ENCODE measurements around the gene PSMB9. TPM values are rescaled to one million over a fixed set of nuclear protein-coding genes. Genes with fewer than 3 reads are reported as not detected.
A peak's percentile ranks its signal among the peaks of the same experiment; 100 is the strongest.

PSMB9 gene
- total RNA-seq, 2 donors from 2014 or later, result 24.2 to 25.7 TPM

- Histone ChIP-seq H3K4me3 (peak overlapping the region; percentile 93), H3K27me3 (replicated peaks; ENCODE audit: insufficient read depth) (no peaks in the 10 kb centered on the region), H3K27ac (peak overlapping the region; percentile 91 to 94), H3K36me3 (peaks cover 19% of the 10 kb centered on the region), H3K9me3 (no peaks in the 10 kb centered on the region), H3K4me1 (ENCODE audit: control insufficient read depth in 1 of 2, low read depth in 2 of 2) (peaks cover 4 to 16% of the 10 kb centered on the region in 2 donors)
- TF ChIP-seq, protein P1, sequence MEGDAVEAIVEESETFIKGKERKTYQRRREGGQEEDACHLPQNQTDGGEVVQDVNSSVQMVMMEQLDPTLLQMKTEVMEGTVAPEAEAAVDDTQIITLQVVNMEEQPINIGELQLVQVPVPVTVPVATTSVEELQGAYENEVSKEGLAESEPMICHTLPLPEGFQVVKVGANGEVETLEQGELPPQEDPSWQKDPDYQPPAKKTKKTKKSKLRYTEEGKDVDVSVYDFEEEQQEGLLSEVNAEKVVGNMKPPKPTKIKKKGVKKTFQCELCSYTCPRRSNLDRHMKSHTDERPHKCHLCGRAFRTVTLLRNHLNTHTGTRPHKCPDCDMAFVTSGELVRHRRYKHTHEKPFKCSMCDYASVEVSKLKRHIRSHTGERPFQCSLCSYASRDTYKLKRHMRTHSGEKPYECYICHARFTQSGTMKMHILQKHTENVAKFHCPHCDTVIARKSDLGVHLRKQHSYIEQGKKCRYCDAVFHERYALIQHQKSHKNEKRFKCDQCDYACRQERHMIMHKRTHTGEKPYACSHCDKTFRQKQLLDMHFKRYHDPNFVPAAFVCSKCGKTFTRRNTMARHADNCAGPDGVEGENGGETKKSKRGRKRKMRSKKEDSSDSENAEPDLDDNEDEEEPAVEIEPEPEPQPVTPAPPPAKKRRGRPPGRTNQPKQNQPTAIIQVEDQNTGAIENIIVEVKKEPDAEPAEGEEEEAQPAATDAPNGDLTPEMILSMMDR (IDR thresholded peaks at IDR 0.05), result no peak
- no peak for ATAC-seq (ENCODE audit: insufficient number of reproducible peaks, low FRiP score, low read depth)
- DNase-seq (ENCODE audit: low spot score), result no peak
Measured at GRCh38 chr6:32843331-32843978, 10.5 kb upstream of the PSMB9 start.

GRCh38 chr6:32843979-32844838 is 9.8 kb upstream of the PSMB9 start, which contains the start of gene PSMB8:
PSMB8 (minus strand) TSS chr6:32844047; CDS start chr6:32843996, 51 bp downstream.
- H3K4me3 ChIP-seq, result peak within 1 kb of the TSS; percentile 93
- H3K4me1 ChIP-seq (ENCODE audit: control insufficient read depth in 1 of 2, low read depth in 2 of 2), result peaks cover 4 to 16% of the 10 kb centered on the region in 2 donors
- H3K27ac ChIP-seq, result peak within 1 kb of the TSS; percentile 91 to 94
- H3K9me3 ChIP-seq, result no peaks in the 10 kb centered on the region
- peak; percentile 96 for DNase-seq (ENCODE audit: low spot score)
- H3K36me3 ChIP-seq, result peaks cover 26% of the 10 kb centered on the region
- TF ChIP-seq, protein P1 (IDR thresholded peaks at IDR 0.05), result no peak
- no peaks in the 10 kb centered on the region for H3K27me3 ChIP-seq (replicated peaks; ENCODE audit: insufficient read depth)
- peak; percentile 94 for ATAC-seq (ENCODE audit: insufficient number of reproducible peaks, low FRiP score, low read depth)

GRCh38 chr6:32844839-32845383 is 9.1 kb upstream of the PSMB9 start:
- H3K4me3 ChIP-seq, result peak overlapping the region; percentile 93
- ATAC-seq (ENCODE audit: insufficient number of reproducible peaks, low FRiP score, low read depth) (no peak), DNase-seq (ENCODE audit: low spot score) (no peak)
- no peaks in the 10 kb centered on the region for H3K9me3 ChIP-seq
- peak overlapping the region; percentile 91 to 94 for H3K27ac ChIP-seq
- no peaks in the 10 kb centered on the region for H3K27me3 ChIP-seq (replicated peaks; ENCODE audit: insufficient read depth)
- TF ChIP-seq, protein P1 (IDR thresholded peaks at IDR 0.05), result no peak
- H3K4me1 ChIP-seq (ENCODE audit: control insufficient read depth in 1 of 2, low read depth in 2 of 2), result peaks cover 4 to 16% of the 10 kb centered on the region in 2 donors
- H3K36me3 ChIP-seq, result peaks cover 26% of the 10 kb centered on the region

GRCh38 chr6:32845384-32845884 is 8.6 kb upstream of the PSMB9 start:
- H3K27me3 ChIP-seq (replicated peaks; ENCODE audit: insufficient read depth), result no peaks in the 10 kb centered on the region
- TF ChIP-seq, protein P1 (IDR thresholded peaks at IDR 0.05), result no peak
- DNase-seq (ENCODE audit: low spot score) (no peak), ATAC-seq (ENCODE audit: insufficient number of reproducible peaks, low FRiP score, low read depth) (no peak)
- H3K36me3 ChIP-seq, result peaks cover 26% of the 10 kb centered on the region
- no peak overlapping the region for H3K27ac ChIP-seq
- H3K9me3 ChIP-seq, result no peaks in the 10 kb centered on the region
- peak overlapping the region; percentile 93 for H3K4me3 ChIP-seq
- peaks cover 4 to 16% of the 10 kb centered on the region in 2 donors for H3K4me1 ChIP-seq (ENCODE audit: control insufficient read depth in 1 of 2, low read depth in 2 of 2)

DNA sequence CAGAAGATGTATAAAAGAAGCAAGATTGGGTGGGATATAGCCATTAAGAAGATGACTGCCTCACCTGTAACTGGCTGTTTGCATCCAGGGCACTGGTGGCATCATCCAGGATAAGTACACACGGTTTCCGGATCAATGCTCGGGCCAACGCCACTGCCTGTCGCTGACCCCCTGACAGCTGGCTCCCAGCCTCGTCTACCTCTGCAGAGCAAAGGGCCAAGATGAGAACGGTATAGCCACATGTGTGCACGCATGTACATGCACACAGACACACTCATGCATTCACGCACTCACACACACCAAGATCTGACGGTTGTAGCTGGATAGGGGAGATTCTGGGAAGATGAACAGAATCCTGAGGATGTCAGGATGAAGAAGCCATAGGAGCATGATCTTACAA is 7.0 kb upstream of the PSMB9 start:
- DNase-seq (ENCODE audit: low spot score), result no peak
- TF ChIP-seq, protein P1 (IDR thresholded peaks at IDR 0.05), result no peak
- H3K4me3 ChIP-seq, result no peak overlapping the region
- ATAC-seq (ENCODE audit: insufficient number of reproducible peaks, low FRiP score, low read depth), result no peak
- H3K27me3 ChIP-seq (replicated peaks; ENCODE audit: insufficient read depth), result no peaks in the 10 kb centered on the region
- H3K4me1 ChIP-seq (ENCODE audit: control insufficient read depth in 1 of 2, low read depth in 2 of 2), result peaks cover 11 to 28% of the 10 kb centered on the region in 2 donors
- peaks cover 26% of the 10 kb centered on the region for H3K36me3 ChIP-seq
- no peak overlapping the region for H3K27ac ChIP-seq
- H3K9me3 ChIP-seq, result no peaks in the 10 kb centered on the region

Measured in thoracic aorta (tissue), 2 donors.